Activated CD4-positive, alpha-beta T cell treated with anti-CD3 and anti-CD28 coated beads, Interleukin-2, amount 50 U/mL, for 16 hours (primary cell): ENCODE measurements around the gene ZIC3.
"Not testable (repeated sequence)": the region's sequence is repeated elsewhere in the genome, so short reads cannot be mapped to it uniquely, and the experiment has no call there.

Source experiments
- DNase-seq: peaks from one replicate; pipeline ENCODE4 v3.0.0-alpha.2; 2020

The ZIC3 gene

GRCh38 chrX:137565921-137566745 lies at the start of gene ZIC3:
Gene ZIC3 (plus strand): TSS chrX:137566127. CDS start chrX:137566692, 565 bp downstream.
- DNase-seq, result no peak

GRCh38 chrX:137519459-137519858 lies 46.5 kb upstream of the ZIC3 start:
- DNase-seq, result no peak

- DNase-seq, result no peak
Observed at GRCh38 chrX:137545711-137546651, 19.9 kb upstream of the ZIC3 start.

GRCh38 chrX:137547291-137547690 lies 18.6 kb upstream of the ZIC3 start:
- DNase-seq, result no peak

GRCh38 chrX:137548261-137548660 lies 17.7 kb upstream of the ZIC3 start:
- no peak for DNase-seq

- DNase-seq, result no peak
Observed at GRCh38 chrX:137549073-137549472, 16.9 kb upstream of the ZIC3 start.

- no peak for DNase-seq
Observed at GRCh38 chrX:137549851-137550664, 15.9 kb upstream of the ZIC3 start.

GRCh38 chrX:137550665-137551261 lies 15.2 kb upstream of the ZIC3 start:
- no peak for DNase-seq

- not testable (repeated sequence) for DNase-seq
Observed at GRCh38 chrX:137552098-137552497, 13.8 kb upstream of the ZIC3 start.

GRCh38 chrX:137562096-137562495 lies 3.8 kb upstream of the ZIC3 start:
- DNase-seq, result no peak

GRCh38 chrX:137563681-137564651 lies 2.0 kb upstream of the ZIC3 start:
- DNase-seq, result no peak

GRCh38 chrX:137565318-137565904 lies 516 bp upstream of the ZIC3 start:
- no peak for DNase-seq

- DNase-seq, result no peak
Observed at GRCh38 chrX:137566746-137567679, 1.1 kb downstream of the ZIC3 start.

GRCh38 chrX:137567682-137568232 lies 1.8 kb downstream of the ZIC3 start:
- no peak for DNase-seq

GRCh38 chrX:137568741-137569469 lies 3.0 kb downstream of the ZIC3 start:
- DNase-seq, result no peak

- DNase-seq, result no peak
Observed at GRCh38 chrX:137569470-137569891, 3.6 kb downstream of the ZIC3 start.

- DNase-seq, result no peak
Observed at GRCh38 chrX:137573324-137574101, 7.6 kb downstream of the ZIC3 start.
